T follicular helper cell (primary cell): ENCODE data around the gene ARFRP1.

Experiments used
- DNase-seq: peaks from one replicate; pipeline ENCODE4 v3.0.0-alpha.2; 2020; ENCODE audit warnings: low read depth

The ARFRP1 gene

DNA sequence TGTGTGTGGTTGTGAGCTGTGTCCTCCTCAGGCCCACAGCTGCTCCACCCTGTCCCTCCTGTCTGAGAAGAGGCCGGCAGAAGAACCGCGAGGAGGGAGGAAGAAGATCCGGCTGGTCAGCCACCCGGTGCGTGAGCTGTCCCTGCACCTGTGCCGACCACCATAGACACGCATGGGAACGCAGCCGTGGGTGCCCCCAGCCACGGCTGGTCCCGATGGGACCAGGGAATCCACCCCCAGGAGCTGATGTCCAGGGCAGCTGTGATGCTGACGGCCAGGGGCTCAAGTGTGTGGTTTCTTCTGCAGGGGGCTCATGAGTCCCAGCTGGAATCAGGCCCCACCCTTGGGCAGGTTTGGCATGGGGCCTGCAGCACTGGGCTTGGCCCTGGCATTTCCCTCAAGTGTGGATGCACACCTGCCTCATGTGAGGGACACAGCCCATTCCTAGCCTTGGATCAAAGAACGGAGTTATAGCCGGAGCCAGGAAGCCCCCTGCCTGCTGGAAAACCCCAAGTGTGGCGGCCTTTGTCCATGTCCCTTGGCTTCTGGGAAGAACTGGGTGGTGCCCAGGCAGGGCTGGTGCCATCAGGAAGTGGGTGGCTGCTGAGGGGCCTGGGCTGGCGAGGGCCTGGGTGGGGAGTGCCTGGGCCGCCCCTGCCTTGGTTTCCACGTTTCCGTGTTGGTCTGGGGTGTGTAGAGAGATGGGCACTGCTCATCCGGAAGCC is 15.9 kb downstream of the ARFRP1 start:
- DNase-seq: no peak

DNA sequence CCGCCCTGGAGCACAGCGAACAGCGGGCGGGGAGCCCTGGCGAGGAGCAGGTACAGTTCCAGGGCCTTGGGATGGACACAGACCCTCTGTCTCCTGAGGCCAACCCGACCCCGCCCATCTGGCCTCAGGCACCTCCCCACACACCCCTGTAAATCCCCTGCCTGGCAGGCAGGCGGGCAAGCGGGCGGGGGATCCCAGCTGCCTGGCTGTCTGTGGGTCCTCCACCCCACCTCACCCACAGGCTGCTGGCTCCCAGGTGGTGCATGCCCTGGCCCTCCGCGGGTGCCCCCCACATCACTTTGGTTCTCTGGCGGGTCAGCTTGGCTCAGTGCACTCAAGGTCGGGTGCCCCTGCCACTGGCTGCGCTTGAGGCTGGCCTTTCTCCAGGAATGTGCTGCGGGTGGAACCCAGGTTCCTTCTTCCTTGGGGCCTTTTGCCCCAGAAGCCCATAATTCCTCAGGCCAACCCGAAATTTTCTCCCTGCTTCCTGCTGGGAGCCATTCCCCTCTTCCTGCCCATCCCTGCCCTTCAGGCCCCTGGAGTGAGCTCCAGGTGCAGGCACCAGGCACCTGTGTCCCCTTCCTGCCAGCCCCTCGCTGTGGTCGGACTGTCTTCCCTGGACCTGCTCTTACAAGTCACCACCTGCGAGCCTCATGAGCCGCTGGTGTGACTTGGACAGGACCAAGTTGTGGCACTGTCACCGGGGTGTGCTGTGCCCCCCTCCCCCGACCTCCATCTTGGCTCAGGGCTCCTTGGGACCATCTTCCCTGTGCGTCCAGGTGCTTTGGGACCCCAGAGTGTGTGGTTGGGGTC is 16.7 kb downstream of the ARFRP1 start:
- DNase-seq: no peak

DNA sequence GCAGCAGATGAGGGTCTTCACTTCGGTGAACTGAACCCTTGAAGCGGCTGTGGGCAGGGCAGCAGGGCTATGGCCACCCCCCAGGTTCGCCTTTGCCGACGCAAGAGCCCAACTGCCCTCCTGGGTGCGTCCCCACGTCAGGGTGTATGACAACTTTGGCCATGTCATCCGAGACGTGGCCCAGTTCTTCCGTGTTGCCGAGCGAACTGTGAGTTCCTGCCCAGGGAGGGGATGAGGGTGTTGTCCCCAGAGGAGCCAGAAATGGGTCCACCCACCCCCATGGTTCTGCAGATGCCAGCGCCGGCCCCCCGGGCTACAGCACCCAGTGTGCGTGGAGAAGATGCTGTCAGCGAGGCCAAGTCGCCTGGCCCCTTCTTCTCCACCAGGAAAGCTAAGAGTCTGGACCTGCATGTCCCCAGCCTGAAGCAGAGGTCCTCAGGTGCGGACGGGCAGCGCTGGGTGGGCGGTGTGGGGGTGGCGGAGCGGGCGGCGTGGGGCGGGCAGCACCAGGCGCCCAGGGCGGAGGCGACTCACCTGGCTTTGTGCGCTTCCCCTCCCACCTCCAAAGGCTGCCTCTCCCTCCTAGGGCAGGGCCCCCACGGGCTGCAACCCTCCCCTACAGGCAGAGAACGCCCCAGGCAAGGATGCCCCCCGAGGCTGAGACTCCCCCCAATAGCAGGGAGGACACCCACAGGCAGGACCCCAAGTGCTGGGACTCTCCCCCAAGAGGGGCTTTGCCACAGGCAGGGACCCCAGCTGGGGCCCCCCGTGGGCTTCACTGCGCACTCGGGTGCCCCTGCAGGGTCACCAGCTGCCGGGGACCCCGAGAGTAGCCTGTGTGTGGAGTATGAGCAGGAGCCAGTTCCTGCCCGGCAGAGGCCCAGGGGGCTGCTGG is 17.5 kb downstream of the ARFRP1 start:
- DNase-seq: no peak

DNA sequence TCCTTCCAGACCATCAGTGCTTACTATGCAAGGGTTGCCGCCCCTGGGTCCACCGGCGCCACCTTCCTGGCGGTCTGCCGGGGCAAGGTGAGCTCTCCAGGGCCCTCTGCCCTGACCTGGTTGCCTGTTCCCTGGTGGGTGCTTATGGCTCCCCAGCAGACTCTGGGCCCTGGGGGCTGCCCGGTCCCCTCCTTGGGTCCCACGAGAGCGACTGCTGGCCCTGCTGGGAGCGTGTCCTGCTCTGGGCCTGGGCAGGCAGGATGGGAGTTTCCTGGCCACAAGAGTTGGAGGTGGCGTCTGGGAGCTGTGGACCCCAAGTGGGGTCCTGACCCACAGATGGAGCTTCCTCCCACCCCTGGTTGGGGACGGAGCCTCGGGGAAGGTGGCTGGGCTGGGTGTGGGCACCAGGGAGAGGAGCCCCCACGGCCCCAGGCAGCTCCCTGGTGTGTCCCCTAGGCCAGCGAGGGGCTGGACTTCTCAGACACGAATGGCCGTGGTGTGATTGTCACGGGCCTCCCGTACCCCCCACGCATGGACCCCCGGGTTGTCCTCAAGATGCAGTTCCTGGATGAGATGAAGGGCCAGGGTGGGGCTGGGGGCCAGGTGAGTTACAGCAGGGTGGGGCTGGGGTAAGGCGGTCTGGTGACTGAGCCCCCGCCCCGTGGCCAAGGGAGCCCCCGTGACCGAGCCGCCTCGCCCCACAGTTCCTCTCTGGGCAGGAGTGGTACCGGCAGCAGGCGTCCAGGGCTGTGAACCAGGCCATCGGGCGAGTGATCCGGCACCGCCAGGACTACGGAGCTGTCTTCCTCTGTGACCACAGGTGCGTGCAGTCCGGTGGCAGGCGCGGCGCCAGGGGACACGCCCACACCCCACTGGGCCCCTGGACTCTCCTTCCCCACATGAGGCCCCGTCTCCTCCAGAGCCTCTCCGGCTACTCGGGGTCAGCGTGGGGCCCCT is 18.5 kb downstream of the ARFRP1 start:
- DNase-seq: no peak

DNA sequence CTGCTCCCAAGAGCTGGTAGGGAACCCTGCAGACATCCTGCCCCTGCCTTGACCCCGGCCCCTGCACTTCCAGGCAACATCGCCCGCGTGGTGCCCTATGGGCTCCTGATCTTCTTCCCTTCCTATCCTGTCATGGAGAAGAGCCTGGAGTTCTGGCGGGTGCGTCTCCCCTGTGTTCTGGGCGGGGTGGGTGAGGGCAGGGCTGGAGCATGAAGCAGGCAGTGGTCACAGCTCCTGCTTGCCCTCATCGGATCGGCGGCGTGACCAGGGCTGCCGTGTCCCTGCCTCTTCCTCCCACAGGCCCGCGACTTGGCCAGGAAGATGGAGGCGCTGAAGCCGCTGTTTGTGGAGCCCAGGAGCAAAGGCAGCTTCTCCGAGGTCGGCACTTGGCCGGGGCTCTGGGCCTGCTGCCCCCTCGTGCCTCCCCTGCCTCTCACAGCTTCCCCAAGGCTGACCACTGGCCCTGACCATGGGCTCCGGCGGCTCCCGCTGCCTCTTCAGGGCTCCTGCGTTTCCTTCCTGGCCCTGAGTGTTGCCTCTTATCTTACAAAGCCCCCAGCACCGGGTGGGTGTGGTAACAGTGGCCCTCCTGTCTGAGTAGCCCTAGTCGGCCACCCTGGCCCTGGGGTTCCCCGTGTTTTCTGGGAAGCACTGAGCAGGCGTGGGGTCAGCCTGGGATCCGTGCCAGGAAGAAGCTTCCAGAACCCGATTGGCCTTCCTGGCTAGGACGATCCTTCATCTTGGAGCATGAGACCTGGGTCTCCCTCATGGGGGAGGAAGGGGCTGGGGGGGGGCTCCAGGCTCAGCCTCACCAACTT is 19.3 kb downstream of the ARFRP1 start:
- no peak for DNase-seq

DNA sequence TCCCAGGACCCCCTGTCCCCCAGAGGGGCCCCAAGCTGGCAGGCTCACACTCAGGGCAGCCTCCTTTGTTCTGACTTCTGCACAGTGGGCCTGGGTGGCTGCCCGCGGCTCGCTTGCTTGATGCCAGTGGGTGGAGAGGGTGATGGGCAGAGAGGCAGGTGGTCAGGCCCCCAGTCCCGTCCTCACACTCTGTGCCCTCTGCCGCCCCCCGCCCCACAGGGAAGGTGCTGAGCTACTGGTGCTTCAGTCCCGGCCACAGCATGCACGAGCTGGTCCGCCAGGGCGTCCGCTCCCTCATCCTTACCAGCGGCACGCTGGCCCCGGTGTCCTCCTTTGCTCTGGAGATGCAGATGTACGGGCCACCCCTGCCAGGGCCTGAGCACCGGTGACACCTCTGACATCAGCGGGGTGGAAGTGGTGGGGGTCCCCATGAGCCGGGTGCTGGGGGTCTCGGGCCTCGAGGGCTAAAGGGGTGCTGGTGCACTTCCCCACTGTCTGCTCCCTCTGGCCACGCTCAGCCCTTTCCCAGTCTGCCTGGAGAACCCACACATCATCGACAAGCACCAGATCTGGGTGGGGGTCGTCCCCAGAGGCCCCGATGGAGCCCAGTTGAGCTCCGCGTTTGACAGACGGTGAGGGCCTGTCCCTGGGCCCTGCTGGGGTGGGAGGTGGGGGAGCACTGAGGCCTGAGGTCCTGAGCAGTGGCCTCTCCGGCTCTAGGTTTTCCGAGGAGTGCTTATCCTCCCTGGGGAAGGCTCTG is 20.2 kb downstream of the ARFRP1 start:
- DNase-seq: no peak

DNA sequence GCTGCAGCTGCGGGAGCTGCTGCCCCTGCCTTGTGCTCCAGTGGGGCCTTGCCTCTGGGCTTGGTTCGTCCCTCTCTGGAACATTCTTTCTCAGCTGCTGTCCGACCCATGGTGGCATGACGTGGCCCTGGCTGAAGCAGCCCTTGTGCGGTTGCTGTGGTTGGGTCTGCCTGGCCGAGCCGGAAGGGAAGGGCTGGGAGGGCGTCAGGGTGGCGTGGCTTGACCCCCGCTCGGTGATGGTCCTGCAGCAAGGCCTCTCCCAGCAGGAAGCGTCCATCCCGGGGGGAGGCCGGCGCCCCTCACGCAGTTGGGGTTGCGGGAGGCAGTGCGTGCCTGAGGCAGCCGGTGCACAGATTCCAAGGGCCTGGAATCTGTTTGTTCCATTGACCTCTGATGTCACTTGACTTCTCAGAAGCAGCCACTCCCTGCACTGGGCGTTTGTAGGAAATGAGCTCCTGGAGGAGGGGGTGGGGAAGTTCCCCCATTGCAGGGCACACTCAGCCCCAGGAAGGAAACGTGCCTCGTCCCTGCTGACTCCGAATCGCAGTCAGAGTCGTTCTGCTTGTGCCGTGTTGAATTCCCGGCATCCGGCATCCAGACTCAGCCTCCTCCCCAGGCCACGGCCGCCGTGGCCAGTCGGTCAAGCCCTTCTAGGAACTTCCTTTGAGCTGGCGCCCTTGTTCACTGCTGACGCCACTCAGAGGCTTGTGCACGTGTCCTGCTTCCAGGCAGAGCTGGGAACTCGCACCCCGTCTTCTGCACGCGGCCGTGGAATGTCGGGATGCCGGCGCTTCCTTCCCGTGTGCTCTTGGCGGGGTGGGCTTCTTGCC is 21.1 kb downstream of the ARFRP1 start:
- no peak for DNase-seq

DNA sequence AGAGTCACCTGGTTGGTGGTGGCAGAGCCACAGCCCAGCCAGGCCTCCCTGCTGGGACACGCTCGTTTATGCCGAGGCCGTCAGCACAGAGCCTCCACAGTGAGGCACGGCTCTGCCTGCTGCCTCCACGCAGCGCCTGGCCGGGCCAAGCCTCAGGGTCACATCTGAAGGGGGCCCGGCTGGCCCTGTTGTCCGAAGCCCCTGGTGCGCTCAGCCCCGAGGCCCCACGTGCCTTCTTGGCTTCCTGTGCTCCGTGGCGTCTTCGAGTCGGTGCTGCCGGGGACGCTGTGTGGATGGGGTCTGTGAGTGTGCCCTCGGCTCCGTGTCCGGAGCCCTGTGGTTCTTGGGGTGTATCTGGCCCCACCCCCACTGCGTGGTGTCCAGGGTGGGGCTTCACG is 21.7 kb downstream of the ARFRP1 start:
- no peak for DNase-seq

DNA sequence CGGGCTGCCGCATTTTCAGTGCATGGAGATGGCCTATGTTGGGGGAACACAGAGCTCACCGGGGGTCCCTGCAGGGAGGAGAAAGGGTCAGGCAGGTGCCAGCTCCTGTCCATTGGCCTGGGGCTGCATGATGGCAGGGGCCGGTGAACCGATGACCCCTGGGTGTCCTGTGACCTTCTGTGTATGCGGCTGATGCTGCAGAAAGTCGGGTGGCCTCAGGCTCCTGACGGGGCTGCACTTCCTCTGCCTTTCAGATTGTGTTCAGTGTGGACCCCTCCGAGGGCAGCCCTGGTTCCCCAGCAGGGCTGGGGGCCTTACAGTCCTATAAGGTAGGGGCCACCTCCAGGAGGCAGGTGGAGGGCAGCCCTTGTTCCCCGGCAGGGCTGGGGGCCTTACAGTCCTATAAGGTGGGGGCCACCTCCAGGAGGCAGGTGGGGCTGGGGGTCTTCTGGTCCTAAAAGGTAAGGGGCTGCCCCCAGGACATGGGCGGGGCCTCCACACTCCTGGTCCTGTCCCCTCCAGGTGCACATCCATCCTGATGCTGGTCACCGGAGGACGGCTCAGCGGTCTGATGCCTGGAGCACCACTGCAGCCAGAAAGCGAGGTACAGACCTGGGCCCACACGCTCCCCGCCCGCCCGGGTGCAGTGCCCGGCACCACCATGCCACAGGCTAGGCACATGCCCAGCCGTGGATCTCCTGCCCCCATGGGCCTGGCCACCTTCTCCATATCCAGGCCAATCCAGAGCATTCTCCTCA is 22.3 kb downstream of the ARFRP1 start:
- DNase-seq: no peak

DNA sequence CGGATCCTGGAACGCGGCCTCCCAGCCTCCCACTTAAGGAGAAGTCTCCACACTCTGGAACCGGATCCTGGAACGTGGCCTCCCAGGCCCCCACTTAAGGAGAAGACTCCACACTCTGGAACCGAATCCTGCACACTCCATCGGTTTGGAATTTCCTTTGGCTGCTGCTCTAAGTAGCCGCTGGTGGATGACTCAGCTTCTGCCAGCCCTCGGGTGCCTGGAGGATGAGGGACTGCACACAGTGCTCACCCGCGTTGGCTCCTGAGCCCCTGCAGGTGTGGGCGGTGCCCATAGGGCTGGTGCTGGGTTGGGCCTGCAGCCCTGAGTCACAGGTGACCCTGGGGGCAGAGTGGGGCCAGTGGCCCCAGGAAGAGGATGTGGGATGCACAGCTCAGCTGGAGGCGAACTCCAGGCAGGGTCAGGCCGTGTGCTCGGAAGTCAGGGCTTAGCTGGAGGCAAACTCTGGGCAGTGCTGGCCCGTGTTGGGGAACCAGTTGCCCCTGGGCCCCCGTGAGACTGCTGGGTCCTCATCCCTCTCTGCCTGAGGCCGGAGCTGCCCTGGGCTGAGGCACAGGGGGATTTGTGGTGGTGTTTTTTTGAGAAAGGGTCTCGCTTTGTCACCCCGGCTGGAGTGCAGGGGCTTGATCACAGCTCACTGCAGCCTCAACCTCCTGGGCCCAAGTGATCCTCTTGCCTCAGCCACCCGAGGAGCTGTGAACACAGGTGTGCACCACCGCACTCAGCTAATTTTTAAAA is 25.2 kb downstream of the ARFRP1 start:
- DNase-seq: no peak

DNA sequence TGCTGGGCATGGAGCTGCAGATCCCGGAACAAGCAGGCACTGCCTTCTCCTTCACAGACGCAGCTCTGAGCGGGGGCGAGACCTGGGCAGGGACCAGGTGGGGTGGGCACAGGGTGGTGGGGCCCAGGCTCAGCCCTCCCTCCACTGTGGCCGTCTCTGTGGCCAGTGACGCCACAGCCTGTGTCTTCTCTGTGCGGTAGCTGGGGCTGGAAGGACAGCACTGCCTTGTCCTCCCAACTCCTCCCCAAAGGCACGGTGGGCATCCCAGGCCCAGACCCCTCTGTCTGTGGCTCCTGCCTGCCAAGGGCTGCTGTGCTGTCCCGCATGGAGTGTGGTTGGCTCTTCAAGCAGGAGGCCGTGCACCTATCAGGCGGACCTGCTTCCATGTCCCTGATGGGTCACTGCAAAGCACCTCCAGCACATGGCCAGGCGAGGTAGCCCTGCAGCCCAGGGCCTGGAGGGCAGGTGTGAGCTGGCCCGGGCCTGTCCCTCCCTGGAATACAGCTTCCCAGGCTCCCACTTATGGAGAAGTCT is 26.1 kb downstream of the ARFRP1 start:
- no peak for DNase-seq

DNA sequence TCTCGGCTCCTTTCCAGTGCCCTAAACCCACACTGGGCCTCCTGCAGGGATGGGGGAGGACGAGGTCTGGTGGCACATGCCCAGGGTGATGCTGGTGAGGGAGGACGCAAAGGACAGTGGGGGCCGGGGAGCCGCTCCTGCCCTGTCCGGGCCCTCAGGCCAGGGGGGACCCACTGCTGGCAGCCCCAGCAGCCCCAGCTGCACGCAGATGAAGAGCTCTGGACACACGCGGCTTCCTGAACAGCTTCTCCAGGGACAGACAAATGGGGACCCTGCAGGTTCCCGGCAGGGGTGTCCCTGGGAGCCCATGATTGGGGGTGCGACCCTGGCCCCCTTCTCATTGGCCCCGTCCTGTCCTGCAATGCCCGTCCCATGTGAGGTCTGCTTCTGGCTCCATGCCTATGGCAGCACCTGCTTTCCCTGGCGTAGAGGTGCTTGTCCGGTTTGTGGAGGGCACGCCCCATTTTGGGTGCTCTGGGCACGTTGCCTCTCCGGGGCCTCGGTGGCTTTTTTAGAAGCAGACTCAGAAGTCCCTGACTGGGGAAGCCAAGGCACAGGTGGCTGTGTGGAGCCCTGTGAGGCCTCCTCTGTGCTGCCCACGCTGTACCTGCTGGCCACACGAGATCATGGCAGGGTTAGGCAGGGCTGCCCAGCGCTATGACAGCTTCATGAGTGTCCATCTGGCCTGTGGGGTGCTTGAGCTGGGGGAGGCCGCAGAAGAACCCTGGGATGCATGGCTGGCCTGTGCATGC is 26.7 kb downstream of the ARFRP1 start:
- no peak for DNase-seq

DNA sequence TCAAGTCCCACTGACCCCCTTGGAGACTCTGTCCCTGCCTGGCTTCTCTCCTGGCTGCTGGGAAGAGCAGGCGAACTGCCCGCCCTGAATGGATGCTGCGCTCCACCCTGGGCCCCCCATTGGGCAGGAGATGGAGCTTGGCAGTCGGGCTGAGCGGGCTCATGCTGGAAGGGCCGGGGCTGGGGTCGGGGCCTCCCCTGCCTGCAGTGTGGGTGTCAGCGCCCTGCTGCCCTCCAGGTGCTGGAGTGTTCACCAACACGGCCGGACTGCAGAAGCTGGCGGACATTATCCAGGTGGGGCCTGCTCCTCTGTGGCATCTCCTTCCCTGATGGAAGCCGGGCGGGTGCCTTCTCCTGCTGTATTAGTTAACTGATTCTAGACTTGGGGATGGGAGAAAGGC is 27.3 kb downstream of the ARFRP1 start:
- no peak for DNase-seq

DNA sequence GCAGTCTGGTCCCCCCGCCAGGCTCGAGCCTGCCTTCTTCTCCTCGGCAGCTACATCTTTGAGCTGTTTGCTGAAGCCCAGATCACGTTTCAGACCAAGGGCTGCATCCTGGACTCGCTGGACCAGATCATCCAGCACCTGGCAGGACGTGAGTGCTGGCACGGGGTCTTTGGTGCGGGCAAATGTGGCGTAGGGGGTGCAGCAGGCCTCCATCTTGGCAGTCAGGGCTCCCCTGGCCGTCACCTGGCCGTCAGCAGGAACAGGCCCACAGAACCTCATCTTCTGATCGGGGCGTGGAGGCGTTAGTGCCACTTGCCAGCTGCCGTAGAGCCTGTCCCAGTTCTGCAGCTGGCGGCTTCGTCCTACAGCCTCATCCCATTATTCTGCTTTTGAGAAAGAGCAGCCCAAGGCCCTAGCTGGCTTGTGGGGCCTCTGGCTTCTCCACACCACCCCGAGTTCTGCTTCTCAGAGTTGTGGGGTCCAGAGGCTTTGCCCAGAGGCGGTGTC is 27.9 kb downstream of the ARFRP1 start:
- DNase-seq: no peak

DNA sequence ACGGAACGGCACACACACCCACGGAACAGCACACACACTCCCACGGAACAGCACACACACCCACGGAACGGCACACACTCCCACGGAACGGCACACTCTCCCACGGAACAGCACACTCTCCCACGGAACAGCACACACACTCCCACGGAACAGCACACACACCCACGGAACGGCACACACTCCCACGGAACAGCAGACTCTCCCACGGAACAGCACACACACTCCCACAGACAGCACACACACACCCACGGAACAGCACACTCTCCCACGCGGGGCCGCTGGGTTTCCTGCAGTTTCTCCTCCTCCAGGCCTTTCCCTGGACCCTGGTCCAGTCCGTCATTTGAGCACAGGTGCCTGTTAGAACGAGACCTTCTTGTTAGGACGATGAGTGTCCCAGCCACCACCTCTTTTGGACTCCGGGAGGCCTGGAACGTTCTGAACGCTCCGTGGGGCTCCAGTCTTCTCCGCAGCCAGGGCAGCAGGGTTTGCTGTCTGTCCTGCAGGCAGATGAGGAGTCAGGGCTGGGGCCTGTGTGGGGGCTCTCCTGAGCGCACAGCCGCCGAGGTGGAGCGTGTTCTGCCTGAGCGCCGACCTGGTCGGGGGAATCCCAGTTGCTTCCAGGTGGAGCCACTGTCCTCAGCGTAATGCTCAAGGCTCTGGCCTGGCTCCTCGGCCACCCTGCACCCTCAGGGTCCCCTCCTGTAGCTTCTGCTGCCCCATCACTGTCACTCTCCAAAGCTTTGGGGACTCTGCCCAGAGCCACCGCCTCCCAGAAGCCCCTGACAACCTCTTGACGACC is 28.9 kb downstream of the ARFRP1 start:
- DNase-seq: no peak
